Tibial artery (tissue), 4 donors: Measurements from ENCODE around the gene UBLCP1.

Experiments
- DNase-seq, 2 donors: peaks; one replicate each; pipeline ENCODE4 v3.0.0-alpha.2; 2019
- H3K27ac ChIP-seq, 2 donors: fragments of 200-600 bp; sonication (generic) in 1 of 2; 1 replicate in 1 of 2; 2 replicates in 1 of 2; pipeline ENCODE4 v1.5.1; 2018 to 2019; ENCODE audit warnings: mild to moderate bottlenecking in 1 of 2
- H3K27me3 ChIP-seq, 2 donors: fragments of 200-600 bp; sonication (generic) in 1 of 2; one replicate each; pipeline versions ENCODE4 v1.5.1 to v1.6.0; 2016 to 2019
- H3K36me3 ChIP-seq, 3 donors: fragments of 200-600 bp; sonication (generic) in 2 of 3; one replicate each; pipeline ENCODE4 v1.5.1; 2016 to 2019; ENCODE audit warnings: mild to moderate bottlenecking in 2 of 3
- H3K4me1 ChIP-seq, 4 donors: fragments of 200-600 bp; sonication (generic) in 2 of 4; 1 replicate in 3 of 4; 2 replicates in 1 of 4; pipeline ENCODE4 v1.5.1; 2016 to 2019
- H3K4me3 ChIP-seq, 2 donors: fragments of 200-600 bp; sonication (generic) in 1 of 2; 1 replicate in 1 of 2; 2 replicates in 1 of 2; pipeline ENCODE4 v1.5.1; 2018 to 2019; ENCODE audit warnings: mild to moderate bottlenecking in 2 of 2
- H3K9me3 ChIP-seq, 3 donors: fragments of 200-600 bp; sonication (generic) in 1 of 3; one replicate each; pipeline ENCODE4 v1.5.1; 2016 to 2019
- intact Hi-C: fragments of 100-400 bp; cut with DNase I; formaldehyde crosslinking; loops from one replicate; pipeline ENCODE4 v1.15.0; 2023; ENCODE audit warnings: low total_unique reads
- TF ChIP-seq, protein P1 (sequence below), 2 experiments: fragments of 200-600 bp in 1 of 2; fragments of 450-650 bp in 1 of 2; IDR thresholded peaks; one replicate each; pipeline ENCODE4 v1.5.1; 2017 to 2019; ENCODE audit warnings: antibody characterized with exemption in 2 of 2, mild to moderate bottlenecking in 1 of 2, moderate library complexity in 1 of 2

Gene UBLCP1

GRCh38 chr5:159324102-159324755, 61.1 kb downstream of the UBLCP1 start:
- H3K4me1 ChIP-seq: no peaks in the 10 kb centered on the region
- H3K9me3 ChIP-seq: no peaks in the 10 kb centered on the region
- no peak overlapping the region for H3K4me3 ChIP-seq
- peaks cover 0 to 28% of the 10 kb centered on the region in 2 donors for H3K27me3 ChIP-seq
- DNase-seq: no peak
- TF ChIP-seq, protein P1, sequence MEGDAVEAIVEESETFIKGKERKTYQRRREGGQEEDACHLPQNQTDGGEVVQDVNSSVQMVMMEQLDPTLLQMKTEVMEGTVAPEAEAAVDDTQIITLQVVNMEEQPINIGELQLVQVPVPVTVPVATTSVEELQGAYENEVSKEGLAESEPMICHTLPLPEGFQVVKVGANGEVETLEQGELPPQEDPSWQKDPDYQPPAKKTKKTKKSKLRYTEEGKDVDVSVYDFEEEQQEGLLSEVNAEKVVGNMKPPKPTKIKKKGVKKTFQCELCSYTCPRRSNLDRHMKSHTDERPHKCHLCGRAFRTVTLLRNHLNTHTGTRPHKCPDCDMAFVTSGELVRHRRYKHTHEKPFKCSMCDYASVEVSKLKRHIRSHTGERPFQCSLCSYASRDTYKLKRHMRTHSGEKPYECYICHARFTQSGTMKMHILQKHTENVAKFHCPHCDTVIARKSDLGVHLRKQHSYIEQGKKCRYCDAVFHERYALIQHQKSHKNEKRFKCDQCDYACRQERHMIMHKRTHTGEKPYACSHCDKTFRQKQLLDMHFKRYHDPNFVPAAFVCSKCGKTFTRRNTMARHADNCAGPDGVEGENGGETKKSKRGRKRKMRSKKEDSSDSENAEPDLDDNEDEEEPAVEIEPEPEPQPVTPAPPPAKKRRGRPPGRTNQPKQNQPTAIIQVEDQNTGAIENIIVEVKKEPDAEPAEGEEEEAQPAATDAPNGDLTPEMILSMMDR (IDR thresholded peaks at IDR 0.05): no peak
- H3K36me3 ChIP-seq: no peaks in the 10 kb centered on the region
- no peak overlapping the region for H3K27ac ChIP-seq
- intact Hi-C loops: loop anchor here (5.0 kb wide), 1 partner anchor 182 kb away; no protein-coding TSS in a partner anchor

- peaks cover 0 to 31% of the 10 kb centered on the region in 2 donors for H3K27me3 ChIP-seq
- TF ChIP-seq, protein P1 (IDR thresholded peaks at IDR 0.05): no peak
- intact Hi-C loops: loop anchor here (5.0 kb wide), 1 partner anchor 183 kb away; no protein-coding TSS in a partner anchor
These were observed 61.9 kb downstream of the UBLCP1 start for GRCh38 chr5:159324986-159325385.

DNA sequence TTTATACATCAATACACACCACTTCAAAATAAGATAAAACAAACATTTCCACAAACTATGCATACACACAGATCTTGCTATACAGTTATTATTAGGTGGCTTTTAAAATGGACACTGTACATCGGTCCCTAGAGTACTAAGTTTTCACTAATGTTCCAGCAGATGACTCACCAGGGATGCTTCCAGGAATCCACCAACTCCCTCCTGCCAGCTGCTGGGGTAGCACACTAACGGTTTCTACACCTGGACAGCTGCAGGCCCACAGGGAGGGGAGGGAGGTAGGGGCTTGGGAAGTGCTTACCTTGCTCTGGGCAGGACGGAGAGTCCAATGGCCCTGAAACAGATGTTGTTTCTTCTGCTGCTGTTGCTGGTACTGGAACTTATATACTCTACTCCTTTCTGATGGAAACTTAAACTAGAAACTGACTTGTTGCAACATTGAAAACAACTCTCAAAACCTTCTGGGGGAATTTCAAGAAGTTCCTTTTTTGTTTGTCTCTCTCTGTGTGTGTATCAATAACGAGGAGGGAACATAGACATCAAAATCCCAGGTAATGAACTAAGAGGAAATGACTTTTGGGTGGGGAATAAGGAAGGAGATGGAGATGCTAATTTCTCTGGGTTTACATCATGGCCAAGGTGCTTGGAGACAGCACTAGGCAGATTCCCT, 67.2 kb downstream of the UBLCP1 start, which contains the start of gene IL12B:
Gene IL12B, minus strand, starts transcription at position 357 of the 670 bp plus-strand sequence. CDS start 3,705 bp downstream, outside the sequence.
- TF ChIP-seq, protein P1 (IDR thresholded peaks at IDR 0.05): no peak
- Histone ChIP-seq H3K4me1 (peaks cover 0 to 11% (median 8%) of the 10 kb centered on the region in 4 donors), H3K27me3 (peaks cover 0 to 35% of the 10 kb centered on the region in 2 donors), H3K27ac (no peak within 1 kb of the TSS), H3K36me3 (no peaks in the 10 kb centered on the region), H3K9me3 (no peaks in the 10 kb centered on the region), H3K4me3 (peak within 1 kb of the TSS; percentile 39 to 49)
- DNase-seq: no peak
- intact Hi-C loops: no loop called here

More at GRCh38 chr5:159324986-159325385, 61.9 kb downstream of the UBLCP1 start:
- Histone ChIP-seq H3K4me3 (no peak overlapping the region), H3K27ac (no peak overlapping the region), H3K9me3 (no peaks in the 10 kb centered on the region), H3K4me1 (no peaks in the 10 kb centered on the region), H3K36me3 (no peaks in the 10 kb centered on the region)
- DNase-seq: no peak

DNA sequence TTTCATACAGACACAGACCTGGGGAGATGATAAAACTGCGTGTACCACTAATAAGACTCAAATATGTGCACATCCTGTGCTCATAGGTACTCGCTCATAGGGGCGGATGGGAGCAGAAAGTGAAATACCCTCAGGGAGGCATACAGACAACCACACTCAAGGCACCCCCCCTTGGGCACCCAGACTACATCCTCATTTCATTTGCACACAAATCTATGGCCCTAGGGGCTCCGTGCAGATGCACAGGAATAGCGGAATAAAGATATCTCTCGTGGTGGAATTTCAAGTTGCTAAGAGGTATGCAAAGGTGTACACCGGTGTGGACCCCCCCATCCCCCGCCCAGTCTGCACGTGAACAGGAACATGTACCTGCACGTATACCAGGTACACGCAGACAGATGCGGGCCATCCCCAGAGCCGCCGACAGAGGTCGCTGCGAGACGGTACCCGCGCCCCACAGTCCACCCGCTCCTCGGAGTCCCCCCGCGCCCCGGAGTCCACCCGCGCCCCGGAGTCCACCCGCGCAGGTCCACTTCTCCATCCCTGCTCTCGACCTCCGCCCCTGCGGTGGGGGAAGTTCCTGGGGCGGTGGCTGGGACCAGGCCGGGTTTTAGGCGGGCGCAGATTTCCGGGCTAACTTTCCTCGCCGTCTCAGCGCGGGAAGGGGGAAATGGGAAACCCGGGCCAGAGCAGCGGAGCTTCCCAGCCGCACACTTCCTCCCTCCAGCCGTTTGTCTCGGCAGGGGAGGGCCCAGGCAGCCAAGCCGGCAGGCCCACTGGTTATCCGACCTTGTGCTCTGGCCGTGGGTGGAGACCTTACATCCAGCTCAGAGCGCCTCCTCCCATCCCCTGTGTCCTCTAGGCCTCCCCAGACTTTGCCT, 68.2 kb downstream of the UBLCP1 start:
- intact Hi-C loops: no loop called here

More for the DNA sequence above, 68.2 kb downstream of the UBLCP1 start:
- Histone ChIP-seq H3K4me1 (peaks cover 0 to 11% (median 8%) of the 10 kb centered on the region in 4 donors), H3K36me3 (no peaks in the 10 kb centered on the region), H3K4me3 (peak overlapping the region; percentile 39 to 49), H3K9me3 (no peaks in the 10 kb centered on the region), H3K27me3 (peaks cover 0 to 34% of the 10 kb centered on the region in 2 donors), H3K27ac (no peak overlapping the region)
- TF ChIP-seq, protein P1 (IDR thresholded peaks at IDR 0.05): peak; percentile 52 to 61
- DNase-seq: peak; percentile 62 to 72
